Spleen (tissue), 11 donors: ENCODE results near the gene ATL3. TPM values are rescaled to one million over a fixed set of nuclear protein-coding genes. Genes with fewer than 3 reads are reported as not detected.
"Not testable (repeated sequence)": the region's sequence is repeated elsewhere in the genome, so short reads cannot be mapped to it uniquely, and the experiment has no call there.

Source experiments
- DNase-seq: peaks from one replicate; pipeline ENCODE4 v3.0.0-alpha.2; 2020
- H3K27ac ChIP-seq, 8 donors: fragments of 200-600 bp; sonication (generic) in 7 of 8; 1 replicate in 4 of 8; 2 replicates in 4 of 8; pipeline versions ENCODE4 v1.5.0 to v1.8.0; 2016 to 2021; ENCODE audit warnings: inconsistent platforms in 4 of 8, mild to moderate bottlenecking in 4 of 8, moderate library complexity in 1 of 8
- H3K27me3 ChIP-seq, 7 donors: fragments of 200-600 bp; sonication (generic) in 6 of 7; replicated peaks in 1 of 7; 1 replicate in 4 of 7; 2 replicates in 3 of 7; pipeline versions ENCODE4 v1.5.0 to v1.8.0; 2016 to 2021; ENCODE audit warnings: inconsistent platforms in 3 of 7, mild to moderate bottlenecking in 1 of 7
- H3K36me3 ChIP-seq, 6 donors: fragments of 200-600 bp; sonication (generic) in 5 of 6; 1 replicate in 4 of 6; 2 replicates in 2 of 6; pipeline versions ENCODE4 v1.5.0 to v1.8.0; 2016 to 2021; ENCODE audit warnings: inconsistent platforms in 2 of 6
- H3K4me1 ChIP-seq, 6 donors: fragments of 200-600 bp; sonication (generic) in 5 of 6; 1 replicate in 3 of 6; 2 replicates in 3 of 6; pipeline versions ENCODE4 v1.5.0 to v1.8.0; 2016 to 2021; ENCODE audit warnings: inconsistent platforms in 3 of 6
- H3K4me3 ChIP-seq, 8 donors: fragments of 200-600 bp; sonication (generic) in 7 of 8; 1 replicate in 4 of 8; 2 replicates in 4 of 8; pipeline versions ENCODE4 v1.5.0 to v1.8.0; 2016 to 2021; ENCODE audit warnings: inconsistent platforms in 4 of 8, mild to moderate bottlenecking in 4 of 8, moderate library complexity in 2 of 8
- H3K9me3 ChIP-seq, 8 donors: fragments of 200-600 bp; sonication (generic) in 7 of 8; 1 replicate in 4 of 8; 2 replicates in 4 of 8; pipeline versions ENCODE4 v1.5.0 to v1.8.0; 2016 to 2021; ENCODE audit warnings: inconsistent platforms in 4 of 8
- CTCF ChIP-seq, 11 experiments: fragments of 200-600 bp in 7 of 11; fragments of 450-650 bp in 4 of 11; sonication (generic) in 4 of 11; IDR thresholded peaks in 8 of 11; conservative IDR thresholded peaks in 3 of 11; 1 replicate in 7 of 11; 2 replicates in 4 of 11; pipeline versions ENCODE4 v1.4.0 to v1.8.0; 2016 to 2021; ENCODE audit warnings: antibody characterized with exemption in 11 of 11, inconsistent platforms in 4 of 11, mild to moderate bottlenecking in 1 of 11
- POLR2A ChIP-seq, 3 donors: fragments of 450-650 bp; IDR thresholded peaks; one replicate each; pipeline ENCODE4 v1.5.1; 2017; ENCODE audit warnings: antibody characterized with exemption in 3 of 3, mild to moderate bottlenecking in 1 of 3
- POLR2AphosphoS5 ChIP-seq, 3 donors: sonication (generic); formaldehyde crosslinking; IDR thresholded peaks; one replicate each; pipeline ENCODE4 v1.5.1; 2017; ENCODE audit warnings: antibody characterized with exemption in 3 of 3
- WGBS, 5 donors: extraction: QIAGEN DNeasy Blood & Tissue Kit in 3 of 5; methylation state at CpG; one replicate each; pipeline versions ENCODE4 v1.1.5 to v1.1.7; 2013 to 2018; 5-methylcytosine and 5-hydroxymethylcytosine counted together
- intact Hi-C: fragments of 100-400 bp; cut with DNase I; formaldehyde crosslinking; loops from one replicate; pipeline ENCODE4 v1.15.0; 2023; ENCODE audit warnings: low total_unique reads
- polyA plus RNA-seq, 3 donors: library from polyadenylated mRNA; stranded (reverse); fragments of 200-250 nt; gene quantifications; one replicate each; pipeline ENCODE4 v1.2.1, GENCODE V29; 2013
- total RNA-seq, 7 donors: library from RNA; depleted of rRNA in 3 of 7; stranded (reverse); fragments of >200 nt in 3 of 7; fragmentation: NEBNext Ultra II Directional in 4 of 7; extraction: Animal tissue kit (Norgen Biotek cat#: 25700) in 4 of 7; gene quantifications; one replicate each; pipeline versions ENCODE4 v1.1.0 to v1.2.1, GENCODE V29; 2016 to 2021
- donor health status: healthy with polysubstance abuse.
- donor health status: DM: no; HTN: no; CAD: no; lungs with moderate emphysema.
- donor health status: DM: no; HTN: no; CAD: no.
- donor health status: Bipolar disorder and iron deficiency.
- donor health status: healthy.
- donor health status: DM: no; HTN: no; CAD: no.
- donor health status: DM: yes; HTN: yes; CAD: no.

Gene ATL3
- total and polyA plus RNA-seq, 10 donors, result 5.7 to 58.5 (median 44.7) TPM

DNA sequence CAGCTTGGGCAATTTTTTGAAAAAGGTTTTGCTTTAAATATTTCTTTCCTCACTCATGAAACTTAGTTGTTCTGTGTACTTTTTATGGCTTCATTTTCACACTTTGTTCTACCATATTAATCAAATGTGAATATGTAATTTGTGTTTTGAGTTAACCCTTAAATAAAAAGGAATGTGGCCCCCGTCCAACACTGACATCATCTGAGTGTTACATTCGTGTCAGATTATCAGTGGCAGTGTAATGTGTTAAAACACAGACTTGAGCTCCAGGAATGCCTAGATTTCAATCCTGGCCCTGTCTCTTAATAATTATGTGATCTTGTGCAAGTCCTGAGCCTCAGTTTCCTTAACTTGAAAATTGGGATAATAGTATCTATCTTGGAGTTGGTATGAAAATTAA, 15.8 kb upstream of the ATL3 start:
- H3K4me3 ChIP-seq, result no peak overlapping the region
- H3K36me3 ChIP-seq, result no peaks in the 10 kb centered on the region
- H3K9me3 ChIP-seq, result no peaks in the 10 kb centered on the region
- no peak for TF ChIP-seq CTCF (IDR thresholded peaks at IDR 0.05 in 8 of 11, conservative IDR thresholded peaks at IDR 0.05 in 3 of 11)
- TF ChIP-seq POLR2AphosphoS5 (IDR thresholded peaks at IDR 0.05), result no peak
- TF ChIP-seq POLR2A (IDR thresholded peaks at IDR 0.05), result no peak
- H3K27ac ChIP-seq, result peak overlapping the region in 4 of 8 donors; percentile 61 to 98 (median 79)
- 70 to 79% (median 79%) methylated on average over 2 of the region's 2 CpGs for WGBS, 5 donors
- H3K27me3 ChIP-seq, result no peaks in the 10 kb centered on the region
- H3K4me1 ChIP-seq, result peaks cover 10 to 95% (median 34%) of the 10 kb centered on the region in 6 donors
- no peak for DNase-seq
- intact Hi-C loops, result no loop called here

- WGBS, 5 donors, result 56 to 92% (median 85%) methylated on average over 7 of the region's 7 CpGs
- intact Hi-C loops, H3K36me3 ChIP-seq, H3K27me3 ChIP-seq, H3K9me3 ChIP-seq, DNase-seq: not testable (repeated sequence)
- Histone ChIP-seq H3K27ac (peak overlapping the region in 5 of 8 donors; percentile 61 to 98 (median 79)), H3K4me3 (peak overlapping the region in 1 of 8 donors; percentile 35), H3K4me1 (peaks cover 10 to 90% (median 42%) of the 10 kb centered on the region in 6 donors)
Measured at GRCh38 chr11:63685158-63685721, 14.1 kb upstream of the ATL3 start.

- H3K9me3 ChIP-seq, result no peaks in the 10 kb centered on the region
- H3K27me3 ChIP-seq, result no peaks in the 10 kb centered on the region
- DNase-seq, result no peak
- TF ChIP-seq POLR2A (IDR thresholded peaks at IDR 0.05), result no peak
- no peak for TF ChIP-seq CTCF (IDR thresholded peaks at IDR 0.05 in 8 of 11, conservative IDR thresholded peaks at IDR 0.05 in 3 of 11)
- TF ChIP-seq POLR2AphosphoS5 (IDR thresholded peaks at IDR 0.05), result no peak
- no peaks in the 10 kb centered on the region for H3K36me3 ChIP-seq
- peaks cover 10 to 73% (median 37%) of the 10 kb centered on the region in 6 donors for H3K4me1 ChIP-seq
- peak overlapping the region in 6 of 8 donors; percentile 61 to 96 (median 78) for H3K4me3 ChIP-seq
- H3K27ac ChIP-seq, result peak overlapping the region in 7 of 8 donors; percentile 92 to 99 (median 98)
- 80 to 89% (median 84%) methylated on average over 8 of the region's 8 CpGs for WGBS, 5 donors
- intact Hi-C loops, result no loop called here
Measured at GRCh38 chr11:63683133-63683991, 12.2 kb upstream of the ATL3 start.

DNA sequence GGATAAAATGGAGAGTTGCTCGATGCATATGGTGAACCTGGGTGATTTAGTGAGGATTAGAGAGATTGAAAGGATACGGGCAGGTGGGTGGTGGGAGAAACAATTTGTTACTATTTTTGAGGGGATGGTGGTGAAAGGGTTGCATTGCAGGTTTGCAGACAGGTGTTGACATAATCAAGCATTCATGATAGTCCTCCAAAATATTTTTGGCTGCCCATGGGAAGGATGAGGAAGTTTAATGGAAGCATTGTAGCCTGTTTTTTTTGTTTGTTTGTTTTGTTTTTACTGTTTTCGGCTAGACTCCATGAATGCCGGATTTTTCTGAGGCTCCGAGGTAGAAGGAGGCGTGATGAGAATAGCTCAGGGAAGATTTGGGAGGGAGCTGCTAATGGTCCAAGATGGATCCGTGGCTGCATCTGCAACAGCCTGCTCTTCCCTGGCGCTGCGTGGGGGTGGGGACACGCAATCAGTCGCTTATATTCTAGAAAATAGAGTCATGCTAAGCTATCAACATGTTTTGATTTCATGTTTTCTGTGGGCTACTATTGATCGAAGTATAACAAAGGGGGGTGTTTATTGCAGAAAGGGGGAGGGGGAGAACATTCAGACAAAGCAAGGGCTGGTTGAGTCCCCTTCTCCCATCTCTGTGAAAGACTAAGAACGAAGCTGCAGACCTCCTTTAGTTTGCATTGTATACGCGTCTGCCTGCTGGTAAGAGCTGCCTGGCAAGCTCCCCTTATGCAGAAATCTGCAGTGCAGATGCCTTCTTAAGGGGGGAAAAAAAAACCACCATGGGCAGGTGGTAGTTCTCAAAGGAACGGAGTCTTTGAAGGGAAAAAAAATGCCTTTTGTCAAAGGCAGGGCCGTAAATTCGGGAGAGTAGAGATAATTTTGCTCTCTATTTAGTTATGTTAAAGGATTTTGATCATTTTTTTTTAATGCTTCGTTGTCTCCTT, 11.2 kb upstream of the ATL3 start:
- WGBS, 5 donors, result 6 to 12% (median 9%) methylated on average over 19 of the region's 19 CpGs
- Histone ChIP-seq H3K27me3 (no peaks in the 10 kb centered on the region), H3K9me3 (no peaks in the 10 kb centered on the region), H3K4me1 (peaks cover 10 to 63% (median 34%) of the 10 kb centered on the region in 6 donors), H3K36me3 (no peaks in the 10 kb centered on the region), H3K4me3 (peak overlapping the region; percentile 61 to 96 (median 78)), H3K27ac (peak overlapping the region; percentile 92 to 99 (median 97))
- intact Hi-C loops, result no loop called here
- no peak for TF ChIP-seq POLR2A (IDR thresholded peaks at IDR 0.05)
- peak in 6 of 11 experiments; percentile 38 to 67 (median 48) for TF ChIP-seq CTCF (IDR thresholded peaks at IDR 0.05 in 8 of 11, conservative IDR thresholded peaks at IDR 0.05 in 3 of 11)
- no peak for DNase-seq
